A549 (cell line): ENCODE data around the gene LRSAM1.

ENCODE experiments used
- BHLHE40 ChIP-seq: IDR thresholded peaks from 2 replicates; pipeline ENCODE4 v1.6.1; 2012; ENCODE audit warnings: low read depth, low read length, inconsistent platforms
- CBX2 ChIP-seq: fragments of 200-600 bp; sonication (generic); IDR thresholded peaks from 2 replicates; pipeline ENCODE4 v1.6.1; 2016; ENCODE audit warnings: low read depth, mild to moderate bottlenecking, borderline replicate concordance
- CEBPB ChIP-seq, 2 experiments: fragments of >200 bp in 1 of 2; sonication (Bioruptor Twin) in 1 of 2; formaldehyde crosslinking in 1 of 2; IDR thresholded peaks; 2 replicates each; pipeline ENCODE4 v1.6.1; 2012 to 2016
- EP300 ChIP-seq, 2 experiments: fragments of >200 bp; sonication (Bioruptor Twin); formaldehyde crosslinking; IDR thresholded peaks; 2 replicates in 1 of 2; 3 replicates in 1 of 2; pipeline ENCODE4 v1.6.1; 2016 to 2017
- HEYL ChIP-seq: fragments of 250-450 bp; sonication (Bioruptor Pico); IDR thresholded peaks from 2 replicates; pipeline ENCODE4 v1.8.0; 2021; ENCODE audit warnings: mild to moderate bottlenecking, moderate library complexity
- JUN ChIP-seq, 2 experiments: fragments of >200 bp; sonication (Bioruptor Twin); formaldehyde crosslinking; IDR thresholded peaks; 2 replicates in 1 of 2; 3 replicates in 1 of 2; pipeline ENCODE4 v1.6.1; 2016 to 2017
- NFE2L2 ChIP-seq: fragments of 150-350 bp; conservative IDR thresholded peaks from 2 replicates; pipeline ENCODE4 v1.6.1; 2014; ENCODE audit warnings: low read length
- NR3C1 ChIP-seq: fragments of >200 bp; sonication (Bioruptor Twin); formaldehyde crosslinking; IDR thresholded peaks from 3 replicates; pipeline ENCODE4 v1.6.1; 2017
- POLR2A ChIP-seq: IDR thresholded peaks from 2 replicates; pipeline ENCODE4 v1.6.1; 2012; ENCODE audit warnings: mild to moderate bottlenecking, low read length
- SREBF2 ChIP-seq: fragments of 450-650 bp; IDR thresholded peaks from 2 replicates; pipeline ENCODE4 v1.6.1; 2014; ENCODE audit warnings: mild to moderate bottlenecking, moderate library complexity
- TF ChIP-seq, protein P1 (sequence below): fragments of >200 bp; sonication (Bioruptor Twin); formaldehyde crosslinking; IDR thresholded peaks from 3 replicates; pipeline ENCODE4 v1.5.1; 2016
- TF ChIP-seq, protein P2 (sequence below): IDR thresholded peaks from 2 replicates; pipeline ENCODE4 v1.6.1; 2012
- TF ChIP-seq, protein P3 (sequence below): fragments of 200-600 bp; sonication (generic); IDR thresholded peaks from 2 replicates; pipeline ENCODE4 v1.6.1; 2016; ENCODE audit warnings: antibody characterized with exemption, mild to moderate bottlenecking, moderate library complexity
- TF ChIP-seq, protein P4 (sequence below): fragments of 250-450 bp; sonication (Bioruptor Pico); IDR thresholded peaks from 2 replicates; pipeline ENCODE4 v1.5.0; 2021; ENCODE audit warnings: mild to moderate bottlenecking, moderate library complexity, borderline replicate concordance

DNA sequence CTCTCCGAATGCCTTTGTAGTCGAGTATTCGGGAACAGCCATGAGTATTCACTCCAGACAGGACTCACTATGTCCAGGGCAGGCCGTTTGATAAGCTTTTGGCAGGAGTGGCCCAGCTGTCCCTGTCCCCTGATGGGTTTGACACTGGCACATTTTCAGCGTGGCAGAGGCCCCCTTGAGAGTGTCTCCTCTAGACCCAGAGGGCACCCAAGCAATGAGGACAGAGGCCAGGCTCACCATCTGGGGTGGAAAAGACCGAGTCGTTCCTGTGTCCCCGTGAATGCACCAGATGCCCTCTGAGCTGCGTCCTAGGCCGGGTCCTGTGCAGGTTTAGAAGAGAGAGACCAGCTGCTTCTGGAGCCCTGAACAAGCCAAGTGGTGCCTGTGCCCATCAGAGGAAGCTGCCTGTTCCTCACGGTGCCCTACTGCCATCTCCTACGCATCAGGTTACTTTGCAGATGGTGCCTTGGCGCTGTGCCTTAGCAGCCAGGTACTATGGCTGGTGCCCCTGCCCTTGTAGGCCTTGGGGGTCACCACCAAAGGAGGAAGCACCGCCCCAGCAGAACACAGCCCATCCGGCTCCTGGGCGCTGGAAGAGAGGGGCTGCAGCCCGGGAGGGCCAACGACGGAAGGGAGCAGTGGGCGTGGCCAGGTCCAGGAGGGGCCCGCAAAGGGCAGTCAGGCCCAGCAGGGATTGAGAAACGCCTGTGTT lies 42.4 kb downstream of the LRSAM1 start:
- TF ChIP-seq EP300 (IDR thresholded peaks at IDR 0.05) (no peak), BHLHE40 (no peak), HEYL (CRISPR knock-in tag) (no peak), POLR2A (no peak), SREBF2 (no peak), CBX2 (no peak), JUN (IDR thresholded peaks at IDR 0.05) (no peak), CEBPB (IDR thresholded peaks at IDR 0.05) (no peak), NFE2L2 (no peak), NR3C1 (no peak)
- TF ChIP-seq, protein P1, sequence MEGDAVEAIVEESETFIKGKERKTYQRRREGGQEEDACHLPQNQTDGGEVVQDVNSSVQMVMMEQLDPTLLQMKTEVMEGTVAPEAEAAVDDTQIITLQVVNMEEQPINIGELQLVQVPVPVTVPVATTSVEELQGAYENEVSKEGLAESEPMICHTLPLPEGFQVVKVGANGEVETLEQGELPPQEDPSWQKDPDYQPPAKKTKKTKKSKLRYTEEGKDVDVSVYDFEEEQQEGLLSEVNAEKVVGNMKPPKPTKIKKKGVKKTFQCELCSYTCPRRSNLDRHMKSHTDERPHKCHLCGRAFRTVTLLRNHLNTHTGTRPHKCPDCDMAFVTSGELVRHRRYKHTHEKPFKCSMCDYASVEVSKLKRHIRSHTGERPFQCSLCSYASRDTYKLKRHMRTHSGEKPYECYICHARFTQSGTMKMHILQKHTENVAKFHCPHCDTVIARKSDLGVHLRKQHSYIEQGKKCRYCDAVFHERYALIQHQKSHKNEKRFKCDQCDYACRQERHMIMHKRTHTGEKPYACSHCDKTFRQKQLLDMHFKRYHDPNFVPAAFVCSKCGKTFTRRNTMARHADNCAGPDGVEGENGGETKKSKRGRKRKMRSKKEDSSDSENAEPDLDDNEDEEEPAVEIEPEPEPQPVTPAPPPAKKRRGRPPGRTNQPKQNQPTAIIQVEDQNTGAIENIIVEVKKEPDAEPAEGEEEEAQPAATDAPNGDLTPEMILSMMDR: no peak
- TF ChIP-seq, protein P2, sequence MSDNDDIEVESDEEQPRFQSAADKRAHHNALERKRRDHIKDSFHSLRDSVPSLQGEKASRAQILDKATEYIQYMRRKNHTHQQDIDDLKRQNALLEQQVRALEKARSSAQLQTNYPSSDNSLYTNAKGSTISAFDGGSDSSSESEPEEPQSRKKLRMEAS: no peak
- TF ChIP-seq, protein P3, sequence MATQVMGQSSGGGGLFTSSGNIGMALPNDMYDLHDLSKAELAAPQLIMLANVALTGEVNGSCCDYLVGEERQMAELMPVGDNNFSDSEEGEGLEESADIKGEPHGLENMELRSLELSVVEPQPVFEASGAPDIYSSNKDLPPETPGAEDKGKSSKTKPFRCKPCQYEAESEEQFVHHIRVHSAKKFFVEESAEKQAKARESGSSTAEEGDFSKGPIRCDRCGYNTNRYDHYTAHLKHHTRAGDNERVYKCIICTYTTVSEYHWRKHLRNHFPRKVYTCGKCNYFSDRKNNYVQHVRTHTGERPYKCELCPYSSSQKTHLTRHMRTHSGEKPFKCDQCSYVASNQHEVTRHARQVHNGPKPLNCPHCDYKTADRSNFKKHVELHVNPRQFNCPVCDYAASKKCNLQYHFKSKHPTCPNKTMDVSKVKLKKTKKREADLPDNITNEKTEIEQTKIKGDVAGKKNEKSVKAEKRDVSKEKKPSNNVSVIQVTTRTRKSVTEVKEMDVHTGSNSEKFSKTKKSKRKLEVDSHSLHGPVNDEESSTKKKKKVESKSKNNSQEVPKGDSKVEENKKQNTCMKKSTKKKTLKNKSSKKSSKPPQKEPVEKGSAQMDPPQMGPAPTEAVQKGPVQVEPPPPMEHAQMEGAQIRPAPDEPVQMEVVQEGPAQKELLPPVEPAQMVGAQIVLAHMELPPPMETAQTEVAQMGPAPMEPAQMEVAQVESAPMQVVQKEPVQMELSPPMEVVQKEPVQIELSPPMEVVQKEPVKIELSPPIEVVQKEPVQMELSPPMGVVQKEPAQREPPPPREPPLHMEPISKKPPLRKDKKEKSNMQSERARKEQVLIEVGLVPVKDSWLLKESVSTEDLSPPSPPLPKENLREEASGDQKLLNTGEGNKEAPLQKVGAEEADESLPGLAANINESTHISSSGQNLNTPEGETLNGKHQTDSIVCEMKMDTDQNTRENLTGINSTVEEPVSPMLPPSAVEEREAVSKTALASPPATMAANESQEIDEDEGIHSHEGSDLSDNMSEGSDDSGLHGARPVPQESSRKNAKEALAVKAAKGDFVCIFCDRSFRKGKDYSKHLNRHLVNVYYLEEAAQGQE: no peak
- TF ChIP-seq, protein P4, sequence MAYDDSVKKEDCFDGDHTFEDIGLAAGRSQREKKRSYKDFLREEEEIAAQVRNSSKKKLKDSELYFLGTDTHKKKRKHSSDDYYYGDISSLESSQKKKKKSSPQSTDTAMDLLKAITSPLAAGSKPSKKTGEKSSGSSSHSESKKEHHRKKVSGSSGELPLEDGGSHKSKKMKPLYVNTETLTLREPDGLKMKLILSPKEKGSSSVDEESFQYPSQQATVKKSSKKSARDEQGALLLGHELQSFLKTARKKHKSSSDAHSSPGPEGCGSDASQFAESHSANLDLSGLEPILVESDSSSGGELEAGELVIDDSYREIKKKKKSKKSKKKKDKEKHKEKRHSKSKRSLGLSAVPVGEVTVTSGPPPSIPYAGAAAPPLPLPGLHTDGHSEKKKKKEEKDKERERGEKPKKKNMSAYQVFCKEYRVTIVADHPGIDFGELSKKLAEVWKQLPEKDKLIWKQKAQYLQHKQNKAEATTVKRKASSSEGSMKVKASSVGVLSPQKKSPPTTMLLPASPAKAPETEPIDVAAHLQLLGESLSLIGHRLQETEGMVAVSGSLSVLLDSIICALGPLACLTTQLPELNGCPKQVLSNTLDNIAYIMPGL: no peak
